DMS79 treated with DMSO at 0.1 percent for 48 hours (cell line): Measurements from ENCODE around the gene CEACAM8.
"Not testable (repeated sequence)": the region's sequence is repeated elsewhere in the genome, so short reads cannot be mapped to it uniquely, and the experiment has no call there.

Source experiments
- DNase-seq: peaks from one replicate; lab custom pipeline; 2025; lab: John Stamatoyannopoulos, UW

CEACAM8 gene

DNA sequence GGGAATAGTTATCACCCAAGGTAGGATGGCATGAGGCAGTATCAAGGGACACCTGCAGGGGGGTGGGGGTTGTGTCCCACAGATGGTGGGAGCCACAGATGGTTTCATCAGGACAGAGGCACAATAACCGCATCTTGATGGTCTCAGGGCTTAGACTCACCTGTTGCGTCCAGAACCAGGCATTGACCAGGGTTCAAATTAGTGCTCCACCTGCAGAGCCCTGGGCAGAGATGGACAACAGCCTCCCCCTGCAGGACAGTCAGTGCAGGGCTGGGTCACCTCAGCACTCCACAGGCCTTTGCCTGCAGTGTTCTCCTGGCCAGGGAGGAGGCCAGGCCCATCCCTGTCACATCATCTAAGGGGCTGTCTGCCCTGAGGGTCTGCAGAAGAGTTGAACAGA is 51.9 kb downstream of the CEACAM8 start:
- no peak for DNase-seq

DNA sequence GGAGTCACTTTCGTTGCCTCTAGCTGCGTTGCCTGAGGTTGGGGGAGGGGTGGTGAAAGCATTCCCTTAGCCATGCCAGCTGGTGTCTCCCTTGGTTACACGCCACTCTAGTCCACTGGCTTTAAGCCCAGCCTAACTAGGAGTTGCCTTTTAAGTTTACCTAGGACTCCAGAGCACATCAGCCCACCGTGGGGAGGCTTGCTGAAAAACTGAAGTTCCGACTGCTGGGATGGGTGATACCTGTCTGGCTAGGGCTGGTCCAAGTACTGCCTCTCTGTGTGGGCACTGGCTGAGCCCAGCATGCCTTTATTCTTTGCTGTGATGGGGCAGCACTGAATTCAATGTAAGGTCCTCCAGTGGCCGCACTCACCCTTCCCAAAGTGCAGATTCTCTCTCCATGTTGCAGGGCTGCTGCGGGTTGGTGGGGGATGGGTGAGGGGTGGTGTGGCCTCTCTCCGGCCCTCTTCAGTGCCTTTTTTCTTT is 54.6 kb downstream of the CEACAM8 start:
- DNase-seq, result peak; percentile 89

DNA sequence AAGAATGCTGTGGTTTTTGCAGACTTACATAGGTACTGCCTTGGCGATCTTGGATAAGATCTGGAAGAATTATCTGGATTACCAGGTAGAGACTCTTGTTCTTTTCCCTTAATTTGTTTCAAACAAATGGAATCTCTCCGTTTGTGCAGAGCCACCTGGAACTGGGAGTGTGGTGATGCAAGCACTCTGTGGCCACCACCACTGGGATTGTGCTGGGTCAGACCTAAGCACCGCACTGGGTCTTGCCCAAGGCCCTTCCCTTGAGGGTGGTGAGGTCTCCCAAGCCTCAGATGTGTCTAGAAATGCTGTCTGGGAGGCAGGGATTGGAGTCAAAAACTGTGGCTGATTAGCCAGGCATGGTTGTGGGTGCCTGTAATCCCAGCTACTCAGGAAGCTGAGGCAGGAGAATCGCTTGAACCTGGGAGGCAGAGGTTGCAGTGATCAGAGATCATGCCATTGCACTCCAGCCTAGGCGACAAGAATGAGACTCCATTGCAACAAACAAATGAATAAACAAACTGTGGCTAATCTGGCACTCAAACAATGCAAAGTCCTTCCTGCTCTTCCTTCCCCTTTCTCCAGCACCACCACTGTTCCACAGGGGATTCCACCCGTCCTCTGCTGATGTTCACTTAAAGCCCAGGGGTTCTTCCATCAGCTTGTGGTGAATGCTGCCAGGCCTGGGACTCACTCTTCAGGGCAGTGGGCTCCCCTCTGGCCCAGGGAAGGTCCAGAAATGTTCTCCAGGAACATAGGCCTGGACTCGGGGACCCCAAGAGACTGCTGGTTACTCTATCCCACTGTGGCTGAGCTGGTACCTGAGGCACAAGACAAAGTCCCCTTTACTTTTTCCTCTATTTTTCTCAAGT is 55.6 kb downstream of the CEACAM8 start:
- no peak for DNase-seq

GRCh38 chr19:42535276-42535675 is 59.4 kb downstream of the CEACAM8 start:
- DNase-seq, result not testable (repeated sequence)

DNA sequence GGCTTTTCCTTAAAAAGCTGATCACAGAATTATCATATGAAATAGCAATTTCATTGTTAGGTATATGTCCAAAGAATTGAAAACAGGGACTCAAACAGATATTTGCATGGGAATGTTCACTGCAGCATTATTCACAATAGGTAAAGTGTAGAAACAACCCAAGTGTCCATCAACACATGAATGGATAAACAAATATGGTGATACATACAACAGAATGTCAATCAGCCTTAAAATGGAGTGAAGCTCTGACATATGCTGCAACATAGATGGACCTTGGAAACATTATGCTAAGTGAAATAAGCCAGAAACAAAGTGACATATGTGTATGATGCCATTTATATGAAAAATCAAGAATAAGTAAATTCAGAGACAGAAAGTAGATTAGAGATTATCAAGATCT is 60.3 kb downstream of the CEACAM8 start:
- DNase-seq, result no peak

- DNase-seq, result no peak
Observed at GRCh38 chr19:42532891-42533290, 61.8 kb downstream of the CEACAM8 start.

GRCh38 chr19:42531313-42531712 is 63.4 kb downstream of the CEACAM8 start:
- no peak for DNase-seq
